ENCODE data around the gene STK32A. TPM values are rescaled to one million over a fixed set of nuclear protein-coding genes. Genes with fewer than 3 reads are reported as not detected.
A peak's percentile ranks its signal among the peaks of the same experiment; 100 is the strongest.

STK32A gene
- total RNA-seq, 1 experiment from 2014 or later = 3.3 TPM

- Mint-ChIP-seq H3K27me3 (ENCODE audit: insufficient read depth, unreplicated experiment) (no peaks in the 10 kb centered on the region), H3K4me1 (ENCODE audit: insufficient read depth, unreplicated experiment) (peaks cover 20% of the 10 kb centered on the region), H3K9me3 (ENCODE audit: unreplicated experiment) (no peaks in the 10 kb centered on the region), H3K4me3 (ENCODE audit: unreplicated experiment) (no peak overlapping the region), H3K36me3 (ENCODE audit: insufficient read depth, unreplicated experiment) (no peaks in the 10 kb centered on the region), H3K27ac (ENCODE audit: low read depth, unreplicated experiment) (no peak overlapping the region)
- CTCF ChIA-PET = interaction anchor here (0.8 to 1.3 kb wide), 8 partner anchors 9 to 178 kb away, joined by 3 to 10 read pairs (median 4); no protein-coding TSS in a partner anchor
- intact Hi-C loops (cut with micrococcal nuclease) = no loop called here
- no TSS peak for BruUV-seq (replicated peaks)
- POLR2A ChIA-PET = no interaction called here
- no peak for TF ChIP-seq CTCF (IDR thresholded peaks at IDR 0.05; ENCODE audit: unreplicated experiment)
- no peak for DNase-seq (ENCODE audit: unreplicated experiment)
Observed at GRCh38 chr5:147400881-147401280, 166.1 kb downstream of the STK32A start.

- no peaks in the 10 kb centered on the region for H3K36me3 Mint-ChIP-seq (ENCODE audit: insufficient read depth, unreplicated experiment)
- H3K27me3 Mint-ChIP-seq (ENCODE audit: insufficient read depth, unreplicated experiment) = no peaks in the 10 kb centered on the region
- peaks cover 20% of the 10 kb centered on the region for H3K4me1 Mint-ChIP-seq (ENCODE audit: insufficient read depth, unreplicated experiment)
Observed at GRCh38 chr5:147403651-147404640, 169.1 kb downstream of the STK32A start.

GRCh38 chr5:147404706-147405105 lies 169.9 kb downstream of the STK32A start:
- Mint-ChIP-seq H3K36me3 (ENCODE audit: insufficient read depth, unreplicated experiment) (no peaks in the 10 kb centered on the region), H3K9me3 (ENCODE audit: unreplicated experiment) (no peaks in the 10 kb centered on the region), H3K4me1 (ENCODE audit: insufficient read depth, unreplicated experiment) (peaks cover 20% of the 10 kb centered on the region), H3K4me3 (ENCODE audit: unreplicated experiment) (no peak overlapping the region), H3K27me3 (ENCODE audit: insufficient read depth, unreplicated experiment) (no peaks in the 10 kb centered on the region), H3K27ac (ENCODE audit: low read depth, unreplicated experiment) (peak overlapping the region; percentile 91)
- intact Hi-C loops (cut with micrococcal nuclease) = loop anchor here (1.0 kb wide), 1 partner anchor 49 kb away; no protein-coding TSS in a partner anchor
- BruUV-seq (replicated peaks) = no TSS peak
- TF ChIP-seq CTCF (IDR thresholded peaks at IDR 0.05; ENCODE audit: unreplicated experiment) = no peak
- POLR2A ChIA-PET = interaction anchor here (0.6 to 1.9 kb wide), 14 partner anchors 8 to 1051 kb away, joined by 3 to 10 read pairs (median 3); no protein-coding TSS in a partner anchor
- CTCF ChIA-PET = interaction anchor here (0.6 to 5.7 kb wide), 14 partner anchors 8 to 453 kb away, joined by 3 to 40 read pairs (median 4); no protein-coding TSS in a partner anchor
- DNase-seq (ENCODE audit: unreplicated experiment) = no peak

More at GRCh38 chr5:147403651-147404640, 169.1 kb downstream of the STK32A start:
- CTCF ChIA-PET = interaction anchor here (0.6 to 5.7 kb wide), 21 partner anchors 9 to 864 kb away, joined by 3 to 40 read pairs (median 3); no protein-coding TSS in a partner anchor
- no peak for TF ChIP-seq CTCF (IDR thresholded peaks at IDR 0.05; ENCODE audit: unreplicated experiment)
- intact Hi-C loops (cut with micrococcal nuclease) = loop anchor here (1.0 kb wide), 1 partner anchor 49 kb away; no protein-coding TSS in a partner anchor
- Mint-ChIP-seq H3K4me3 (ENCODE audit: unreplicated experiment) (no peak overlapping the region), H3K27ac (ENCODE audit: low read depth, unreplicated experiment) (peak overlapping the region; percentile 91), H3K9me3 (ENCODE audit: unreplicated experiment) (no peaks in the 10 kb centered on the region)
- POLR2A ChIA-PET = interaction anchor here (0.6 to 1.9 kb wide), 19 partner anchors 9 to 1082 kb away, joined by 3 to 10 read pairs (median 3); no protein-coding TSS in a partner anchor
- DNase-seq (ENCODE audit: unreplicated experiment) = peak; percentile 95
- no TSS peak for BruUV-seq (replicated peaks)

GRCh38 chr5:147406636-147407035 lies 171.8 kb downstream of the STK32A start:
- H3K27me3 Mint-ChIP-seq (ENCODE audit: insufficient read depth, unreplicated experiment) = no peaks in the 10 kb centered on the region
- ChIA-PET POLR2A (no interaction called here), CTCF (interaction anchor here (0.7 to 5.7 kb wide), 5 partner anchors 15 to 588 kb away, joined by 3 to 40 read pairs (median 5); no protein-coding TSS in a partner anchor)
- no peak overlapping the region for H3K4me3 Mint-ChIP-seq (ENCODE audit: unreplicated experiment)
- no peak for DNase-seq (ENCODE audit: unreplicated experiment)
- peak overlapping the region; percentile 61 for H3K27ac Mint-ChIP-seq (ENCODE audit: low read depth, unreplicated experiment)
- H3K9me3 Mint-ChIP-seq (ENCODE audit: unreplicated experiment) = no peaks in the 10 kb centered on the region
- intact Hi-C loops (cut with micrococcal nuclease) = no loop called here
- no peaks in the 10 kb centered on the region for H3K36me3 Mint-ChIP-seq (ENCODE audit: insufficient read depth, unreplicated experiment)
- TF ChIP-seq CTCF (IDR thresholded peaks at IDR 0.05; ENCODE audit: unreplicated experiment) = no peak
- peaks cover 20% of the 10 kb centered on the region for H3K4me1 Mint-ChIP-seq (ENCODE audit: insufficient read depth, unreplicated experiment)
- BruUV-seq (replicated peaks) = no TSS peak

Measured in MCF 10A (cell line).